Measurements from ENCODE around the gene MAGI3.

Gene MAGI3

GRCh38 chr1:113653741-113654140, 263.4 kb downstream of the MAGI3 start:
- DNase-seq (ENCODE audit: low read depth, low spot score), result no peak

GRCh38 chr1:113654883-113655282, 264.6 kb downstream of the MAGI3 start:
- no peak for DNase-seq (ENCODE audit: low read depth, low spot score)

GRCh38 chr1:113657126-113657525, 266.8 kb downstream of the MAGI3 start:
- DNase-seq (ENCODE audit: low read depth, low spot score), result no peak

GRCh38 chr1:113657556-113658063, 267.3 kb downstream of the MAGI3 start:
- DNase-seq (ENCODE audit: low read depth, low spot score), result no peak

GRCh38 chr1:113659035-113659434, 268.7 kb downstream of the MAGI3 start:
- DNase-seq (ENCODE audit: low read depth, low spot score), result no peak

GRCh38 chr1:113659556-113659955, 269.2 kb downstream of the MAGI3 start:
- DNase-seq (ENCODE audit: low read depth, low spot score), result no peak

GRCh38 chr1:113660088-113660487, 269.8 kb downstream of the MAGI3 start:
- no peak for DNase-seq (ENCODE audit: low read depth, low spot score)

- no peak for DNase-seq (ENCODE audit: low read depth, low spot score)
Measured at GRCh38 chr1:113662101-113662500, 271.8 kb downstream of the MAGI3 start.

GRCh38 chr1:113663165-113663951, 273.0 kb downstream of the MAGI3 start:
- DNase-seq (ENCODE audit: low read depth, low spot score), result no peak

- no peak for DNase-seq (ENCODE audit: low read depth, low spot score)
Measured at GRCh38 chr1:113665071-113665470, 274.8 kb downstream of the MAGI3 start.

- no peak for DNase-seq (ENCODE audit: low read depth, low spot score)
Measured at GRCh38 chr1:113666126-113666525, 275.8 kb downstream of the MAGI3 start.

- DNase-seq (ENCODE audit: low read depth, low spot score), result no peak
Measured at GRCh38 chr1:113669988-113670387, 279.7 kb downstream of the MAGI3 start.

- DNase-seq (ENCODE audit: low read depth, low spot score), result no peak
Measured at GRCh38 chr1:113670650-113671049, 280.3 kb downstream of the MAGI3 start.

GRCh38 chr1:113672491-113672890, 282.2 kb downstream of the MAGI3 start:
- DNase-seq (ENCODE audit: low read depth, low spot score), result no peak

- DNase-seq (ENCODE audit: low read depth, low spot score), result no peak
Measured at GRCh38 chr1:113674591-113674990, 284.3 kb downstream of the MAGI3 start.

- no peak for DNase-seq (ENCODE audit: low read depth, low spot score)
Measured at GRCh38 chr1:113675302-113675701, 285.0 kb downstream of the MAGI3 start.

- DNase-seq (ENCODE audit: low read depth, low spot score), result no peak
Measured at GRCh38 chr1:113676524-113676923, 286.2 kb downstream of the MAGI3 start.

- DNase-seq (ENCODE audit: low read depth, low spot score), result no peak
Measured at GRCh38 chr1:113677250-113678158, 287.2 kb downstream of the MAGI3 start.

GRCh38 chr1:113678159-113678469, 287.8 kb downstream of the MAGI3 start:
- DNase-seq (ENCODE audit: low read depth, low spot score), result no peak

GRCh38 chr1:113681596-113682337, 291.5 kb downstream of the MAGI3 start:
- no peak for DNase-seq (ENCODE audit: low read depth, low spot score)

- no peak for DNase-seq (ENCODE audit: low read depth, low spot score)
Measured at GRCh38 chr1:113683384-113684152, 293.3 kb downstream of the MAGI3 start.

Data from ELF-1 (cell line).